ENCODE measurements around the gene E4F1. TPM values are rescaled to one million over a fixed set of nuclear protein-coding genes. Genes with fewer than 3 reads are reported as not detected.
A peak's percentile ranks its signal among the peaks of the same experiment; 100 is the strongest.

Gene E4F1
- total and polyA plus RNA-seq, 2 of the 13 experiments (the other 11 are each of a cell fraction or from before 2014, with no cell fraction given), result 13.8 to 19.5 TPM

DNA sequence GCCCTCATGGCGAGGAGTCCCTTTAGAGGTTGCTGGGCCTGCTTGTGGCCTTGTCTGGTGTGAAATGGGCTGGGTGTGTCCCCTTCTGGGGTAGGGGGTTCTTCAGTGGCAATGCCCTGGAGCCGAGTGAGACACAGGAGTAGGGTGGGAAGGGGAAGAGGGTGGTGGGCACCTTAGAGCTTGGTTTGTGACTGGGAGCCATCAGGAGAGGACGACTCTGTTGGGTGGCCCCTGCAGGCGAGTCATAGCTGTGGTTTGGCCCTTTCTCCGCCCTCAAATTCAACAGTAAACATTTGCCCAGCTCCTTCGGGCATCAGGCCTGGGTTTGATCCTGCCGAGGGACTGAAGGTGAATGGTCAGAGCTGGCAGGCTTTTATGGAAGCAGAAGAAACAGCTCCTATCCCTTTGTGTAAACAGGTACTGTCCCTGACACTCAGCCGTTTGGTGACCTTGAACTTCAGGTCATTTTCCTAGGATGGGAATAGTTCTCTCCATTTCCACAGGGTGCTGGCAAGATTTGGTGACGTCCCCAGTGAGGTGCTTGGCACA is 2.9 kb downstream of the E4F1 start (continued):
- TF ChIP-seq MXD4 (CRISPR knock-in tag; IDR thresholded peaks at IDR 0.05), result no peak
- TF ChIP-seq ZNF556 (CRISPR knock-in tag; IDR thresholded peaks at IDR 0.05; ENCODE audit: borderline replicate concordance), result peak; percentile 56; the same call in 1 of the 2 replicates
- no peak for TF ChIP-seq EHMT2 (IDR thresholded peaks at IDR 0.05; ENCODE audit: borderline replicate concordance, low read depth, low read length)
- TF ChIP-seq NR2C2 (CRISPR knock-in tag; IDR thresholded peaks at IDR 0.05; ENCODE audit: borderline replicate concordance), result peak; percentile 54; the same call in 1 of the 2 replicates
- TF ChIP-seq SAFB2 (CRISPR knock-in tag; IDR thresholded peaks at IDR 0.05; ENCODE audit: borderline replicate concordance, low read depth), result no peak
- no peak for TF ChIP-seq ZNF775 (CRISPR knock-in tag; IDR thresholded peaks at IDR 0.05; ENCODE audit: borderline replicate concordance)
- TF ChIP-seq GFI1 (CRISPR knock-in tag; IDR thresholded peaks at IDR 0.05; ENCODE audit: borderline replicate concordance), result no peak
- no peak for TF ChIP-seq ZNF549 (CRISPR knock-in tag; IDR thresholded peaks at IDR 0.05)
- no peak for TF ChIP-seq SNRNP70 (IDR thresholded peaks at IDR 0.05; ENCODE audit: low read depth, low read length)
- TF ChIP-seq, protein P1, sequence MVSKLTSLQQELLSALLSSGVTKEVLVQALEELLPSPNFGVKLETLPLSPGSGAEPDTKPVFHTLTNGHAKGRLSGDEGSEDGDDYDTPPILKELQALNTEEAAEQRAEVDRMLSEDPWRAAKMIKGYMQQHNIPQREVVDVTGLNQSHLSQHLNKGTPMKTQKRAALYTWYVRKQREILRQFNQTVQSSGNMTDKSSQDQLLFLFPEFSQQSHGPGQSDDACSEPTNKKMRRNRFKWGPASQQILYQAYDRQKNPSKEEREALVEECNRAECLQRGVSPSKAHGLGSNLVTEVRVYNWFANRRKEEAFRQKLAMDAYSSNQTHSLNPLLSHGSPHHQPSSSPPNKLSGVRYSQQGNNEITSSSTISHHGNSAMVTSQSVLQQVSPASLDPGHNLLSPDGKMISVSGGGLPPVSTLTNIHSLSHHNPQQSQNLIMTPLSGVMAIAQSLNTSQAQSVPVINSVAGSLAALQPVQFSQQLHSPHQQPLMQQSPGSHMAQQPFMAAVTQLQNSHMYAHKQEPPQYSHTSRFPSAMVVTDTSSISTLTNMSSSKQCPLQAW (CRISPR knock-in tag; IDR thresholded peaks at IDR 0.05), result no peak
- TF ChIP-seq PHF5A (CRISPR knock-in tag; IDR thresholded peaks at IDR 0.05; ENCODE audit: low read depth, unreplicated experiment), result no peak
- no peak for TF ChIP-seq NFKB2 (CRISPR knock-in tag; IDR thresholded peaks at IDR 0.05; ENCODE audit: borderline replicate concordance)
- no peak for TF ChIP-seq MATR3 (CRISPR knock-in tag; IDR thresholded peaks at IDR 0.05)
- no peak for TF ChIP-seq ZNF383 (CRISPR knock-in tag; IDR thresholded peaks at IDR 0.05; ENCODE audit: borderline replicate concordance)
- no peak for TF ChIP-seq ZNF136 (CRISPR knock-in tag; IDR thresholded peaks at IDR 0.05; ENCODE audit: low read depth)
- no peak for TF ChIP-seq NR2F2 (IDR thresholded peaks at IDR 0.05; ENCODE audit: borderline replicate concordance, low read depth)
- TF ChIP-seq EZH2 (conservative IDR thresholded peaks at IDR 0.05; ENCODE audit: low read depth, low read length), result no peak
- TF ChIP-seq ZNF441 (CRISPR knock-in tag; IDR thresholded peaks at IDR 0.05; ENCODE audit: borderline replicate concordance), result no peak
- TF ChIP-seq, protein P2, sequence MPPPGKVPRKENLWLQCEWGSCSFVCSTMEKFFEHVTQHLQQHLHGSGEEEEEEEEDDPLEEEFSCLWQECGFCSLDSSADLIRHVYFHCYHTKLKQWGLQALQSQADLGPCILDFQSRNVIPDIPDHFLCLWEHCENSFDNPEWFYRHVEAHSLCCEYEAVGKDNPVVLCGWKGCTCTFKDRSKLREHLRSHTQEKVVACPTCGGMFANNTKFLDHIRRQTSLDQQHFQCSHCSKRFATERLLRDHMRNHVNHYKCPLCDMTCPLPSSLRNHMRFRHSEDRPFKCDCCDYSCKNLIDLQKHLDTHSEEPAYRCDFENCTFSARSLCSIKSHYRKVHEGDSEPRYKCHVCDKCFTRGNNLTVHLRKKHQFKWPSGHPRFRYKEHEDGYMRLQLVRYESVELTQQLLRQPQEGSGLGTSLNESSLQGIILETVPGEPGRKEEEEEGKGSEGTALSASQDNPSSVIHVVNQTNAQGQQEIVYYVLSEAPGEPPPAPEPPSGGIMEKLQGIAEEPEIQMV (CRISPR knock-in tag; IDR thresholded peaks at IDR 0.05; ENCODE audit: low read depth), result no peak
- TF ChIP-seq NCOR1 (IDR thresholded peaks at IDR 0.05; ENCODE audit: borderline replicate concordance, low read length), result peak; percentile 61; the same call in 1 of the 2 replicates
- TF ChIP-seq, protein P3, sequence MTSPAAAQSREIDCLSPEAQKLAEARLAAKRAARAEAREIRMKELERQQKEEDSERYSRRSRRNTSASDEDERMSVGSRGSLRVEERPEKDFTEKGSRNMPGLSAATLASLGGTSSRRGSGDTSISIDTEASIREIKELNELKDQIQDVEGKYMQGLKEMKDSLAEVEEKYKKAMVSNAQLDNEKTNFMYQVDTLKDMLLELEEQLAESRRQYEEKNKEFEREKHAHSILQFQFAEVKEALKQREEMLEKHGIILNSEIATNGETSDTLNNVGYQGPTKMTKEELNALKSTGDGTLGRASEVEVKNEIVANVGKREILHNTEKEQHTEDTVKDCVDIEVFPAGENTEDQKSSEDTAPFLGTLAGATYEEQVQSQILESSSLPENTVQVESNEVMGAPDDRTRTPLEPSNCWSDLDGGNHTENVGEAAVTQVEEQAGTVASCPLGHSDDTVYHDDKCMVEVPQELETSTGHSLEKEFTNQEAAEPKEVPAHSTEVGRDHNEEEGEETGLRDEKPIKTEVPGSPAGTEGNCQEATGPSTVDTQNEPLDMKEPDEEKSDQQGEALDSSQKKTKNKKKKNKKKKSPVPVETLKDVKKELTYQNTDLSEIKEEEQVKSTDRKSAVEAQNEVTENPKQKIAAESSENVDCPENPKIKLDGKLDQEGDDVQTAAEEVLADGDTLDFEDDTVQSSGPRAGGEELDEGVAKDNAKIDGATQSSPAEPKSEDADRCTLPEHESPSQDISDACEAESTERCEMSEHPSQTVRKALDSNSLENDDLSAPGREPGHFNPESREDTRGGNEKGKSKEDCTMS (CRISPR knock-in tag; conservative IDR thresholded peaks at IDR 0.05), result no peak
- no peak for TF ChIP-seq YEATS4 (CRISPR knock-in tag; IDR thresholded peaks at IDR 0.05; ENCODE audit: borderline replicate concordance)
- TF ChIP-seq MZF1 (CRISPR knock-in tag; IDR thresholded peaks at IDR 0.05; ENCODE audit: borderline replicate concordance), result no peak
- TF ChIP-seq, protein P4, sequence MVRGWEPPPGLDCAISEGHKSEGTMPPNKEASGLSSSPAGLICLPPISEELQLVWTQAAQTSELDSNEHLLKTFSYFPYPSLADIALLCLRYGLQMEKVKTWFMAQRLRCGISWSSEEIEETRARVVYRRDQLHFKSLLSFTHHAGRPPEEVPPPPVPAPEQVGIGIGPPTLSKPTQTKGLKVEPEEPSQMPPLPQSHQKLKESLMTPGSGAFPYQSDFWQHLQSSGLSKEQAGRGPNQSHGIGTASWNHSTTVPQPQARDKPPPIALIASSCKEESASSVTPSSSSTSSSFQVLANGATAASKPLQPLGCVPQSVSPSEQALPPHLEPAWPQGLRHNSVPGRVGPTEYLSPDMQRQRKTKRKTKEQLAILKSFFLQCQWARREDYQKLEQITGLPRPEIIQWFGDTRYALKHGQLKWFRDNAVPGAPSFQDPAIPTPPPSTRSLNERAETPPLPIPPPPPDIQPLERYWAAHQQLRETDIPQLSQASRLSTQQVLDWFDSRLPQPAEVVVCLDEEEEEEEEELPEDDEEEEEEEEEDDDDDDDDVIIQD (CRISPR knock-in tag; IDR thresholded peaks at IDR 0.05; ENCODE audit: low read depth), result no peak
